ENCODE data around the gene NELFCD. TPM values are rescaled to one million over a fixed set of nuclear protein-coding genes. Genes with fewer than 3 reads are reported as not detected.

The NELFCD gene
- total RNA-seq, 4 donors from 2014 or later, result 45.9 to 90.0 (median 63.4) TPM

DNA sequence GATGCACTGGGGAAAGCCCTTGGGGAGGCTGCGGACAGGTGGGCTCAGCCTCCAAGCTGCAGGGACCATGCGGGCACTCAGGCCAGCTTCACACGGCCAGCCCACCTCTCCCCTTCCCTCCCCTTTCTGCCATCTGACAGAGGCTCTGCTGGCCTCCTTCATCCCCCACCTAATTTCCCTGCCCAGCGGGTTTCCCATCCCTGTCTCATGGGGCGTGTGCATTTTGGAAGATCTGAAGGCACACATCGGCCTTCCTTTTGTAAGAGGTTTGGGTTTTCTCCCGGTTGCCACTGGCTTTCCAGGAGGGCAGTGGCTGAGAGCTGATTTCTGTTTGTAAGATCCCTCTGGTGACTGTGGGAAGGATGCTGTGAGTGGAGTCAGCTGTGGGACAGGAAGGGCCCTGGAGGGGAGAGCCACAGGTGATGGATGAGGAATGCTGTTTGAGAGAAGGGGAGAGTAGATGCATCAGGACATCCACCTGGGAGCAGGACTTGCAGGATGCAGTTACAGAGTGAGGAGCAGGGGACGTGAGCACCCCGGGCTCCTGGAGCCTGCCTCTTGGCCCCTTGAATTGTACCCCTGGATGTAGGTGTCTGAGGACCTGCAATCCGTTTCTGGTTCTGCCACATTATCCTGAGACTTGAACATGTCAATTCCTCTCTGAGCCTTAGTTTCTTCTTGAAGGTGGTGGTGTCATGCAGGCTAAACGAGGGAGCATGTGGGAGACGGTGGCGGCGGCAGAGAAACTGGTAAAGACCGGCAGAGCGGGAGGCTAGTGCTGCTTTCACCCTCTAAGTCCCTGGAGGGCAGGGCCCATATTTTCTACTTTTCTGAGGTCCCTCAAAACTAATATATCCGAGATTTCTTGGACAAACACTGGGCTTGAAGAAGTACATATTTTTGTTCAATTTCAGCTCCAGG is 32.2 kb downstream of the NELFCD start:
- Histone ChIP-seq H3K9me3 (no peaks in the 10 kb centered on the region), H3K27me3 (no peaks in the 10 kb centered on the region), H3K27ac (no peak overlapping the region), H3K4me3 (no peak overlapping the region), H3K36me3 (no peaks in the 10 kb centered on the region), H3K4me1 (peaks cover 25% of the 10 kb centered on the region)
- TF ChIP-seq EP300 (IDR thresholded peaks at IDR 0.05) (no peak), POLR2A (IDR thresholded peaks at IDR 0.05) (no peak), POLR2AphosphoS5 (IDR thresholded peaks at IDR 0.05) (no peak)
- TF ChIP-seq, protein P1, sequence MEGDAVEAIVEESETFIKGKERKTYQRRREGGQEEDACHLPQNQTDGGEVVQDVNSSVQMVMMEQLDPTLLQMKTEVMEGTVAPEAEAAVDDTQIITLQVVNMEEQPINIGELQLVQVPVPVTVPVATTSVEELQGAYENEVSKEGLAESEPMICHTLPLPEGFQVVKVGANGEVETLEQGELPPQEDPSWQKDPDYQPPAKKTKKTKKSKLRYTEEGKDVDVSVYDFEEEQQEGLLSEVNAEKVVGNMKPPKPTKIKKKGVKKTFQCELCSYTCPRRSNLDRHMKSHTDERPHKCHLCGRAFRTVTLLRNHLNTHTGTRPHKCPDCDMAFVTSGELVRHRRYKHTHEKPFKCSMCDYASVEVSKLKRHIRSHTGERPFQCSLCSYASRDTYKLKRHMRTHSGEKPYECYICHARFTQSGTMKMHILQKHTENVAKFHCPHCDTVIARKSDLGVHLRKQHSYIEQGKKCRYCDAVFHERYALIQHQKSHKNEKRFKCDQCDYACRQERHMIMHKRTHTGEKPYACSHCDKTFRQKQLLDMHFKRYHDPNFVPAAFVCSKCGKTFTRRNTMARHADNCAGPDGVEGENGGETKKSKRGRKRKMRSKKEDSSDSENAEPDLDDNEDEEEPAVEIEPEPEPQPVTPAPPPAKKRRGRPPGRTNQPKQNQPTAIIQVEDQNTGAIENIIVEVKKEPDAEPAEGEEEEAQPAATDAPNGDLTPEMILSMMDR (IDR thresholded peaks at IDR 0.05), result no peak
- DNase-seq (ENCODE audit: low spot score in 2 of 2), result no peak
- 86% methylated on average over 17 of the region's 17 CpGs for WGBS

DNA sequence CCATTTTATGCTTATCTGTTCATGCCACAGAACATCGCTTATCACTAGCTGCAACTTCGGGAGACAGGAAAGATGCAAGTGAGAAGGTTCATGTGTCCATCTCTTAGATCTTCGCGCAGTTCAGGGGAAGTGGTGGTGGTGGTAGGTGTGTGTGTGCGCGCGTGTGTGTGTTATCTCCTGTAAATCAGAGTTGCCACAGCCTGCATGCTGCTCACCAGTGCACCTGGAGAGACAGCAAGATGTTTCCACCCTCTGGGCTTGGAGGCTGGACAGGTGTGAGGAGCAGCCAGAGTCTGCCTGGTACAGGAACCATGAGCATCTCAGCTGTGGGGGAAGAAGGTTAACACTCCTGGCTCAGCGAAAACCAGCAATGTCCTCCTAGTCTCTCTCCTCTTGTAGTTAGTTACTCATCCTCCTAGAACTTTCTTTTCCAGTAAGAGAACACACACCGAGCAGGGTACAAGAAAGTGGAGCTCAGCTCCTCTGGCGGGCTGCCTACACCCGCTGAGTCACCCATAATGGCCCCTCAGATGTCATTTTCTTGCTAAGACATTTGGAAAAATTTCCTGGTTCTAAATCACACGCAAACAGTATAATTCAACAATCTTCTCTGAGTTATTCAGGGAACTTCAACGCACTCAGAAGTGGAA is 33.0 kb downstream of the NELFCD start:
- no peak for TF ChIP-seq EP300 (IDR thresholded peaks at IDR 0.05)
- TF ChIP-seq, protein P1 (IDR thresholded peaks at IDR 0.05), result no peak
- no peak for TF ChIP-seq POLR2AphosphoS5 (IDR thresholded peaks at IDR 0.05)
- TF ChIP-seq POLR2A (IDR thresholded peaks at IDR 0.05), result no peak
- peaks cover 25% of the 10 kb centered on the region for H3K4me1 ChIP-seq
- 60% methylated on average over 13 of the region's 13 CpGs for WGBS
- no peaks in the 10 kb centered on the region for H3K27me3 ChIP-seq
- H3K27ac ChIP-seq, result no peak overlapping the region
- no peaks in the 10 kb centered on the region for H3K9me3 ChIP-seq
- no peak for DNase-seq (ENCODE audit: low spot score in 2 of 2)
- H3K36me3 ChIP-seq, result no peaks in the 10 kb centered on the region
- H3K4me3 ChIP-seq, result no peak overlapping the region

GRCh38 chr20:59014680-59015389 is 33.8 kb downstream of the NELFCD start:
- Histone ChIP-seq H3K4me1 (peaks cover 22% of the 10 kb centered on the region), H3K4me3 (no peak overlapping the region), H3K36me3 (no peaks in the 10 kb centered on the region), H3K9me3 (no peaks in the 10 kb centered on the region), H3K27ac (no peak overlapping the region), H3K27me3 (no peaks in the 10 kb centered on the region)
- no peak for DNase-seq (ENCODE audit: low spot score in 2 of 2)
- TF ChIP-seq POLR2AphosphoS5 (IDR thresholded peaks at IDR 0.05), result no peak
- TF ChIP-seq POLR2A (IDR thresholded peaks at IDR 0.05), result no peak
- TF ChIP-seq, protein P1 (IDR thresholded peaks at IDR 0.05), result no peak
- no peak for TF ChIP-seq EP300 (IDR thresholded peaks at IDR 0.05)
- WGBS, result 92% methylated on average over 9 of the region's 17 CpGs

DNA sequence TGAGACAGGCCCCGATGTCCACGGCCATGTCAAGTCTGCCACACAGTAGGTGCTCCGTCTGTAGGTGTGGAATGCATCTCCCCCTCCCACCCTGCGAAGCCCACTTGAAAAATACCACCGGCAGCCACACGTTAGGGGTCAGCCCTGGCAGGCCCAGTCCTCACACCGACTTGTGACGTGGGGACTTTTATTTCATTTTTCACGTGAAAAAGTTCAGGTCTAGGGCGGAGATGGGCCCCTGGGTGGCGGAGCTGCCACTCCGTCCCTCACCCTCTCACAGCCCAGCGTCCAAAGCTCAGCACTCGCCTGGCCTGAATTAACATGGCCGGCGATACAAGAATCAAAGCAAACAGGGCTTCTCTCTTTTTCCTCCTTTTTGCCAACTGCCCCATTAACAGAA is 34.4 kb downstream of the NELFCD start:
- Histone ChIP-seq H3K4me3 (no peak overlapping the region), H3K4me1 (peaks cover 16% of the 10 kb centered on the region), H3K27ac (no peak overlapping the region), H3K27me3 (no peaks in the 10 kb centered on the region), H3K9me3 (no peaks in the 10 kb centered on the region), H3K36me3 (no peaks in the 10 kb centered on the region)
- no peak for DNase-seq (ENCODE audit: low spot score in 2 of 2)
- TF ChIP-seq POLR2AphosphoS5 (IDR thresholded peaks at IDR 0.05), result no peak
- TF ChIP-seq EP300 (IDR thresholded peaks at IDR 0.05), result no peak
- TF ChIP-seq, protein P1 (IDR thresholded peaks at IDR 0.05), result no peak
- TF ChIP-seq POLR2A (IDR thresholded peaks at IDR 0.05), result no peak
- WGBS, result 93% methylated on average over 16 of the region's 16 CpGs

Data from suprapubic skin (tissue), 4 donors.